Nephron (organoid): ENCODE data around the gene ATP2A3.

ENCODE experiments used
- H3K27ac Mint-ChIP-seq, 3 experiments: 2 replicates each; pipeline ENCODE4 v1.8.0; 2020; ENCODE audit warnings: mixed read lengths in 3 of 3, mild to moderate bottlenecking in 2 of 3, moderate library complexity in 1 of 3
- H3K27me3 Mint-ChIP-seq: 2 replicates; pipeline ENCODE4 v1.8.0; 2021; ENCODE audit warnings: low read depth, mild to moderate bottlenecking, moderate library complexity, mixed read lengths
- H3K36me3 Mint-ChIP-seq: 2 replicates; pipeline ENCODE4 v1.8.0; 2020; ENCODE audit warnings: low read depth, mixed read lengths
- H3K4me1 Mint-ChIP-seq: 2 replicates; pipeline ENCODE4 v1.8.0; 2020; ENCODE audit warnings: mixed read lengths
- H3K4me3 Mint-ChIP-seq, 3 experiments: 2 replicates each; pipeline ENCODE4 v1.8.0; 2020; ENCODE audit warnings: mild to moderate bottlenecking in 3 of 3, mixed read lengths in 3 of 3, moderate library complexity in 2 of 3
- H3K9me3 Mint-ChIP-seq: 2 replicates; pipeline ENCODE4 v1.8.0; 2020; ENCODE audit warnings: mixed read lengths
- TF ChIP-seq, protein P1 (sequence below), 3 experiments: fragments of 200-600 bp; sonication (generic); IDR thresholded peaks; one replicate each; pipeline ENCODE4 v1.5.0; 2021; ENCODE audit warnings: antibody characterized with exemption in 3 of 3; ENCODE audit not compliant: unreplicated experiment in 3 of 3

Gene ATP2A3

DNA sequence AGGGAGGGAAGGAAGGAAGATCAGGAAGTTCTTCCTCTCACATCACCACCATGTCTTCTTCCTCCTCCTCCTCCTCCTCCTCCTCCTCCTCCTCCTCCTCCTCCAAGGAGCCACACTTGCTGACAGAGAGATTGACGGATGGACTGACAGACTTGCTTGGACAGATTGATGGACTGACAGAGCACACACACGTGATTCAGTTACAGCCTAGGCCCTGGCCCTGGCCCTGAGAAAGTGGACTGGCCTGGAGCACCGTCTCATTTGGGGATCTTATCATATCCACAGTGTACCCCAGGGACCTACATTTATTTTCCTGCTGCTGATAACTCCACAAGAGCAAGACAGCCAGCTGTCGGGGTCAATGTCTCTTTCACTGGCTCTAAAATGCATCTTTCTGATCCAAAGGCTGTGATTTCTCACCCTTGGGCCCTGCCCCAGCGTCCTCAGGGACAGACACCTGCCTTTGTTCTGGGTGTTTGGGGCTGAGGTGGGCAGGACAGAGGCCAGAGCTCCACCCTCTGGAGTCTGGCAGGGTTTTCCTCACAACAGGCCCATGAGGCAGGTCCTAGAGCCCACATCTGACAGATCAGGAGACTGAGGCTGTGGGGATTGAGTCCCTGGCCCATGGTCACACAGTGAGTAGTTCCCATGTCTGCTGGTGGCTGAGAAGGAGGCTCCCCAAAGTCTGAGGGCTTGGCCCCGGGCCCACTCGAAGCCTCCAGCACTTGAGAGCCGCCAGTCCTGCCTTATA is 45.7 kb downstream of the ATP2A3 start:
- peak overlapping the region in 1 of 3 experiments; percentile 37 for H3K27ac Mint-ChIP-seq
- TF ChIP-seq, protein P1, sequence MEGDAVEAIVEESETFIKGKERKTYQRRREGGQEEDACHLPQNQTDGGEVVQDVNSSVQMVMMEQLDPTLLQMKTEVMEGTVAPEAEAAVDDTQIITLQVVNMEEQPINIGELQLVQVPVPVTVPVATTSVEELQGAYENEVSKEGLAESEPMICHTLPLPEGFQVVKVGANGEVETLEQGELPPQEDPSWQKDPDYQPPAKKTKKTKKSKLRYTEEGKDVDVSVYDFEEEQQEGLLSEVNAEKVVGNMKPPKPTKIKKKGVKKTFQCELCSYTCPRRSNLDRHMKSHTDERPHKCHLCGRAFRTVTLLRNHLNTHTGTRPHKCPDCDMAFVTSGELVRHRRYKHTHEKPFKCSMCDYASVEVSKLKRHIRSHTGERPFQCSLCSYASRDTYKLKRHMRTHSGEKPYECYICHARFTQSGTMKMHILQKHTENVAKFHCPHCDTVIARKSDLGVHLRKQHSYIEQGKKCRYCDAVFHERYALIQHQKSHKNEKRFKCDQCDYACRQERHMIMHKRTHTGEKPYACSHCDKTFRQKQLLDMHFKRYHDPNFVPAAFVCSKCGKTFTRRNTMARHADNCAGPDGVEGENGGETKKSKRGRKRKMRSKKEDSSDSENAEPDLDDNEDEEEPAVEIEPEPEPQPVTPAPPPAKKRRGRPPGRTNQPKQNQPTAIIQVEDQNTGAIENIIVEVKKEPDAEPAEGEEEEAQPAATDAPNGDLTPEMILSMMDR (IDR thresholded peaks at IDR 0.05; ENCODE audit: unreplicated experiment in 3 of 3) = no peak
- H3K27me3 Mint-ChIP-seq = peaks cover 14% of the 10 kb centered on the region
- H3K36me3 Mint-ChIP-seq = no peaks in the 10 kb centered on the region
- H3K4me1 Mint-ChIP-seq = peaks cover 4% of the 10 kb centered on the region
- no peak overlapping the region for H3K4me3 Mint-ChIP-seq
- no peaks in the 10 kb centered on the region for H3K9me3 Mint-ChIP-seq

DNA sequence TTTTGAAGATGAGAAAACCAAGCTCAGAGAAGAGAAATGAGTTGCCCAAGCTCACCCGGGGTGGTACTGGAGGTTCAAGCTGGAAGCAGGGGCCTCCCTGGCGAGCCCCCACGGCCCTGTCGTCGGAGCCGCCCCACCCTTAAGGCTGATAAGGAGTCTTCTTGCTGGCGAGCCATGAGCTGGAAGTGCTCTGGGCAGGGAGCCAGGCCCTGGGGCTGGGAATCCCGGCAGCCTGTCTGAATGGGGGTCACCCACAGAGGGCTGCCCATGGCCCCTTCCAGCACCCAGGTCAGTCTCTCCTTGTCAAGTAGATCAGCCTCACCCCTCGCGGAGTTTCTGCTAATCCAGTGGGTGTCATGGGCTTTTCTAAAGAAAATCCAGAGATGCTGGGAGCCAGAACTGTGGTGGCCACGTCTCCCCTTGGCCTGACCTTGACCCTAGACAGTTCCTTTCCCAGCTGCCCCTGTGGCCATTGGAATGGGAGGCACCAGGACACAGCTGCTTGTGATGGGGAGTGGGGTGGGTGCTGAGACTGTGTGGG is 46.8 kb downstream of the ATP2A3 start:
- Mint-ChIP-seq H3K9me3 (no peaks in the 10 kb centered on the region), H3K27ac (no peak overlapping the region), H3K4me3 (no peak overlapping the region), H3K36me3 (no peaks in the 10 kb centered on the region), H3K27me3 (peaks cover 10% of the 10 kb centered on the region), H3K4me1 (peaks cover 4% of the 10 kb centered on the region)
- TF ChIP-seq, protein P1 (IDR thresholded peaks at IDR 0.05; ENCODE audit: unreplicated experiment in 3 of 3) = no peak

DNA sequence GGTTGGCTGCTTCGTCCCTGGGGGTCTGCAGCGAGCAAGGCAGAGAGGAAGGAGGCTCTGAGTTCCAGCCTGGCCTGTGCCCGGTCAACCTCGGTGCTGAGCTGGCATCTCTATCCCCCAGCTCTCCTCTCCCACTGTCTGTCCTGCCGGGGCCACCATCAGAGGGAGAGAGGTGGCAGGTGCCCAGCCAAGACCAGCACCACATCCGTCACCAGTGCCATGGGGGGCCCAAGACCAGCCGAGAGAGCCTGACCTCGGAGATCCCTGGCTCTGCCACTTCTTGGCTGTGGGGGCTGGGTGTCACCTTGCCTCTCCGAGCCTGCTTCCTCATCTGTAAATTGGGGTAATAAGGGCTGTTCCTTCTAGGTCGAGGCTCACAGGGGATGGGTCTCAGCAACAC is 47.4 kb downstream of the ATP2A3 start:
- H3K27ac Mint-ChIP-seq = no peak overlapping the region
- H3K27me3 Mint-ChIP-seq = peaks cover 10% of the 10 kb centered on the region
- H3K4me1 Mint-ChIP-seq = peaks cover 5% of the 10 kb centered on the region
- TF ChIP-seq, protein P1 (IDR thresholded peaks at IDR 0.05; ENCODE audit: unreplicated experiment in 3 of 3) = no peak
- no peaks in the 10 kb centered on the region for H3K9me3 Mint-ChIP-seq
- H3K4me3 Mint-ChIP-seq = no peak overlapping the region
- H3K36me3 Mint-ChIP-seq = no peaks in the 10 kb centered on the region

DNA sequence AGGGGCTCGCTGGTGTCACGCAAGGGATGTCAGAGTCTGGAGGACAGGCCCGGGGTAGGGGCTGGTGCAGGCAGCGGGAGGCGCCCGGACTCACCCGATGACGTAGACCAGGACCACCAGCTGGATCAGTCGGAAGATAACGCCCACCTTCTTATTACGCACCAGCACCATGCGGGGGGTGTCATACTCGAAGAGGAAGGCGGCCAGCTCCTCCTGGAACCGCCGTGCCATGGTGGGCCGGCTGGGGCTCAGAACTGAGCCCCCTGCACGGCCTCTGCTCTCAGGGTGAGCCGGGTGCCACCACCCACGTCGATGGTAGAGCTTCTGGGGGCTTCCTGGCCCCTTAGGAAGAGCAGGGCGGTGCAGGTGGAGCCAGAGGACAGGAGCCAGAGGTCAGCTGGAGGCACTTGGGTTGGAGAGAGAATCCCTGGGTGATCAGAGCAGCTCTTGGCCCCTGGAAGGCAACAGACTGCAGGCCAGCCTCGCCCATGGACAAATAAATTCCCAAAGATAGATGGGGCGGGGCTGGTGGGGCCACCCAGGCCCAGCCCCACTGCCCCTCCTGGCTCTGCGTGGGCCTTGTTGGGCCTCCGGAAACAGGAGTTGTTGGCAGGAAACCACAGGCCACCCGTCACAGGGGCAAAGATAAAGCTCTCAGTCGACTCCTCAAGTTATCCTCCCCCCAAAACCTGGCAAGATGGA is 48.1 kb downstream of the ATP2A3 start, which contains the start of gene P2RX1:
Gene P2RX1 (minus strand): TSS at position 471 of the 702 bp plus-strand sequence. CDS start 240 bp downstream, at position 231.
- Mint-ChIP-seq H3K36me3 (no peaks in the 10 kb centered on the region), H3K27me3 (peaks cover 10% of the 10 kb centered on the region), H3K4me1 (peaks cover 12% of the 10 kb centered on the region), H3K4me3 (no peak within 1 kb of the TSS), H3K27ac (peak within 1 kb of the TSS in 2 of 3 experiments; percentile 12 to 25), H3K9me3 (no peaks in the 10 kb centered on the region)
- TF ChIP-seq, protein P1 (IDR thresholded peaks at IDR 0.05; ENCODE audit: unreplicated experiment in 3 of 3) = no peak

DNA sequence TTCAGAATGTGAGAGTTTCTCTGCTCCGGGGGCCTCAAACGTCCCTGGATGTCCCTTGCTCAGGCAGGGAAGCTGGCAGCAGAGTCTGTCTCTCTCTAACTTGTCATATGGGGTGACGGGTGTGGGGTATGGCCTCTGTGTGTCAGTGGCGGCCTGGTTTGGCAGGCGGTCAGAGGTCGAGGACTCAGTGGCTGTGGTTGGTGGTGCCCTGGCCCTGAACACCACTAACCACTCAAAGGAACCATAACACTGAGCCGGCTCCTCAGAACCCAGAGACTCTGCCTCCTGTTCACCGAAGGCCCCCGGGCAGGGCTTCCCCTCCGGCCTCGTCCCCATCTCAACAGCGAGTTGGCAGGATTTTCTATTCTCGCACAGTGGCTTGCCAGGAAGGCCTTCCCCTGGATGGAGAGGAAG is 48.6 kb downstream of the ATP2A3 start:
- no peaks in the 10 kb centered on the region for H3K9me3 Mint-ChIP-seq
- TF ChIP-seq, protein P1 (IDR thresholded peaks at IDR 0.05; ENCODE audit: unreplicated experiment in 3 of 3) = no peak
- H3K27ac Mint-ChIP-seq = peak overlapping the region in 2 of 3 experiments; percentile 12 to 25

More for the DNA sequence above, 48.6 kb downstream of the ATP2A3 start:
- peaks cover 10% of the 10 kb centered on the region for H3K27me3 Mint-ChIP-seq
- H3K4me1 Mint-ChIP-seq = peaks cover 14% of the 10 kb centered on the region
- no peak overlapping the region for H3K4me3 Mint-ChIP-seq
- no peaks in the 10 kb centered on the region for H3K36me3 Mint-ChIP-seq
